ENCODE results near the gene HSPA4L. TPM values are rescaled to one million over a fixed set of nuclear protein-coding genes. Genes with fewer than 3 reads are reported as not detected.
A peak's percentile ranks its signal among the peaks of the same experiment; 100 is the strongest.

The HSPA4L gene
- total and polyA plus RNA-seq, 10 of the 15 experiments (the other 5 are each of a cell fraction or from before 2014, with no cell fraction given) = 8.6 to 40.5 (median 21.4) TPM

GRCh38 chr4:127782025-127782274, 172 bp upstream of the HSPA4L start:
- H3K4me1 ChIP-seq (ENCODE audit: control insufficient read depth, insufficient read depth, low read length) = peaks cover 11% of the 10 kb centered on the region
- peaks cover 43% of the 10 kb centered on the region for H3K79me2 ChIP-seq (ENCODE audit: control insufficient read depth, insufficient read depth, low read length)
- POLR2A ChIA-PET = interaction anchor here (0.7 to 2.1 kb wide), 6 partner anchors 18 to 279 kb away, joined by 3 to 11 read pairs (median 6); partner anchors contain the start of genes ABHD18, LARP1B, MFSD8 and PLK4
- H3K27me3 ChIP-seq (replicated peaks in 1 of 2; ENCODE audit: control insufficient read depth in 2 of 2, insufficient read depth in 2 of 2, low read length in 1 of 2) = no peaks in the 10 kb centered on the region
- no peaks in the 10 kb centered on the region for H3K9me3 ChIP-seq (replicated peaks; ENCODE audit: control insufficient read depth, insufficient read depth, low read length)
- H3K9ac ChIP-seq (ENCODE audit: control insufficient read depth, insufficient read depth, low read length) = peak overlapping the region; percentile 94
- SMC1A ChIA-PET (ENCODE audit: uncharacterized antibody, unreplicated experiment) = no interaction called here
- peak; percentile 44 for DNase-seq (ENCODE audit: low read depth, low spot score)
- H4K20me1 ChIP-seq (ENCODE audit: control insufficient read depth, insufficient read depth) = no peaks in the 10 kb centered on the region
- peak overlapping the region; percentile 98 for H2AFZ ChIP-seq (ENCODE audit: control insufficient read depth, low read depth, low read length)
- BruUV-seq (replicated peaks) = no TSS peak
- H3K4me3 ChIP-seq = peak overlapping the region; percentile 96
- peak; percentile 89 for ATAC-seq
- RAD21 ChIA-PET (ENCODE audit: unreplicated experiment) = interaction anchor here (0.6 to 2.0 kb wide), 5 partner anchors 74 to 196 kb away, joined by 3 to 10 read pairs (median 3); partner anchors contain the start of genes ABHD18 and MFSD8
- peak overlapping the region; percentile 90 for H3K27ac ChIP-seq (ENCODE audit: control insufficient read depth, insufficient read depth)
- intact Hi-C loops (cut with micrococcal nuclease; ENCODE audit: unreplicated experiment) = loop anchor here (2.0 to 5.0 kb wide), 6 partner anchors 75 to 1031 kb away; partner anchors contain the start of genes ABHD18, LARP1B, MFSD8 and PLK4
- in situ Hi-C loops (cut with MboI) = no loop called here
- H3K36me3 ChIP-seq (ENCODE audit: control insufficient read depth in 2 of 2, insufficient read depth in 2 of 2, low read length in 1 of 2) = no peaks in the 10 kb centered on the region
- under 1% methylated on average over 28 of the region's 30 CpGs for WGBS (ENCODE audit: insufficient coverage, insufficient replicate concordance, low lambda C conversion rate, missing lambda C conversion rate)
- TF ChIP-seq TBL1XR1 (IDR thresholded peaks at IDR 0.05; ENCODE audit: low read depth, low read length) = no peak
- TF ChIP-seq NFYB (IDR thresholded peaks at IDR 0.05; ENCODE audit: insufficient read depth, low read depth, low read length) = 0 out of 2 replicates have a peak, but pooled peaks have one; percentile 20
- 0 out of 2 replicates have a peak, but pooled peaks have one; percentile 36 for TF ChIP-seq YY1 (IDR thresholded peaks at IDR 0.05; ENCODE audit: low read depth, low read length)
- TF ChIP-seq E2F4 (IDR thresholded peaks at IDR 0.05; ENCODE audit: low read depth, low read length) = no peak
- TF ChIP-seq BRCA1 (IDR thresholded peaks at IDR 0.05; ENCODE audit: low read depth, low read length) = no peak
- TF ChIP-seq, protein P1, sequence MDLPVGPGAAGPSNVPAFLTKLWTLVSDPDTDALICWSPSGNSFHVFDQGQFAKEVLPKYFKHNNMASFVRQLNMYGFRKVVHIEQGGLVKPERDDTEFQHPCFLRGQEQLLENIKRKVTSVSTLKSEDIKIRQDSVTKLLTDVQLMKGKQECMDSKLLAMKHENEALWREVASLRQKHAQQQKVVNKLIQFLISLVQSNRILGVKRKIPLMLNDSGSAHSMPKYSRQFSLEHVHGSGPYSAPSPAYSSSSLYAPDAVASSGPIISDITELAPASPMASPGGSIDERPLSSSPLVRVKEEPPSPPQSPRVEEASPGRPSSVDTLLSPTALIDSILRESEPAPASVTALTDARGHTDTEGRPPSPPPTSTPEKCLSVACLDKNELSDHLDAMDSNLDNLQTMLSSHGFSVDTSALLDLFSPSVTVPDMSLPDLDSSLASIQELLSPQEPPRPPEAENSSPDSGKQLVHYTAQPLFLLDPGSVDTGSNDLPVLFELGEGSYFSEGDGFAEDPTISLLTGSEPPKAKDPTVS (IDR thresholded peaks at IDR 0.05; ENCODE audit: low read depth, low read length) = peak; percentile 98
- H3K4me2 ChIP-seq (ENCODE audit: control insufficient read depth, insufficient read depth) = peak overlapping the region; percentile 84
- CTCF ChIA-PET = interaction anchor here (0.6 to 1.0 kb wide), 2 partner anchors 14 to 19 kb away, joined by 3 read pairs; no protein-coding TSS in a partner anchor
- FAIRE-seq = no peak
